A375 (cell line): ENCODE measurements around the gene SRSF3. TPM values are rescaled to one million over a fixed set of nuclear protein-coding genes. Genes with fewer than 3 reads are reported as not detected.

ENCODE experiments used
- small RNA-seq: library from RNA; depleted of rRNA; stranded (forward); fragments of <200 nt; gene quantifications from one replicate; pipeline ENCODE3, GENCODE V24; 2014
- total RNA-seq: library from RNA; depleted of rRNA; stranded (reverse); fragments of >200 nt; shearing (Covaris generic); gene quantifications from 2 replicates; pipeline ENCODE4 v1.2.3, GENCODE V29; 2014; rRNA removed

SRSF3 gene
- total RNA-seq, result 331 and 464 TPM in 2 replicates

GRCh38 chr6:36594029-36594815 is at the start of gene SRSF3:
Gene SRSF3, plus strand, starts transcription at chr6:36594362. Its CDS starts 2,401 bp downstream, at chr6:36596763.

GRCh38 chr6:36546920-36547645 is 47.1 kb upstream of the SRSF3 start, which contains the start of gene STK38:
Gene STK38, minus strand, starts transcription at chr6:36547479. Its CDS starts 7,277 bp downstream, at chr6:36540202.

Small RNAs within 50 kb of the gene (small RNA-seq; reads per million reads assigned to genes)
- gene MIR3925, result not detected
- 0.50 reads per million, percentile 23 among the genes with 10 or more reads in this experiment for gene RNU1-88P

Other genes with a start within 250 kb of the SRSF3 start
- gene ETV7, start 206.7 kb upstream of the SRSF3 start, total RNA-seq, result 0.05 and 0.23 TPM in 2 replicates
- not detected in 2 replicates for gene PXT1, start 151.5 kb upstream of the SRSF3 start, total RNA-seq
- gene KCTD20, start 151.4 kb upstream of the SRSF3 start, total RNA-seq, result 23.5 and 24.3 TPM in 2 replicates
- 4.9 and 5.5 TPM in 2 replicates for gene STK38, start 46.9 kb upstream of the SRSF3 start, total RNA-seq
- gene CDKN1A, start 84.4 kb downstream of the SRSF3 start, total RNA-seq, result 85.1 and 95.9 TPM in 2 replicates
- gene RAB44, start 103.5 kb downstream of the SRSF3 start, total RNA-seq, result 0.11 TPM in 1 of 2 replicates, not detected in the other
- gene CPNE5, start 245.1 kb downstream of the SRSF3 start, total RNA-seq, result 0.05 and 0.26 TPM in 2 replicates